IMR-90 (cell line): ENCODE data around the gene NFYB. TPM values are rescaled to one million over a fixed set of nuclear protein-coding genes. Genes with fewer than 3 reads are reported as not detected.

Experiments used
- ATAC-seq: fragments of 200-7000 bp; cut with Tn5 transposase; 2 replicates; pipeline ENCODE4 v1.9.1; 2020; ENCODE audit warnings: low read depth, mild to moderate bottlenecking, moderate library complexity
- BruUV-seq: library from RNA; stranded (reverse); fragments of 400-500 nt; replicated peaks from 2 replicates; lab custom pipeline; 2021; lab: Mats Ljungman, UMichigan
- CTCF ChIA-PET: fragments of 300-600 bp; formaldehyde crosslinking; extraction: SDS; loops from one replicate; lab custom pipeline; 2021; ENCODE audit warnings: antibody characterized with exemption; lab: Yijun Ruan, JAX
- POLR2A ChIA-PET: fragments of 300-600 bp; sonication (Branson Sonifier 250); formaldehyde crosslinking; loops from one replicate; lab custom pipeline; 2022; ENCODE audit warnings: antibody characterized with exemption; ENCODE audit not compliant: unreplicated experiment; lab: Charles Lee
- DNase-seq: peaks from one replicate; pipeline ENCODE4 v3.0.0; 2013
- H2AFZ ChIP-seq: replicated peaks from 2 replicates; pipeline ENCODE3; 2013; ENCODE audit warnings: low read length, mild to moderate bottlenecking; ENCODE audit not compliant: poor library complexity
- H2AK5ac ChIP-seq: 2 replicates; pipeline ENCODE4 v1.6.1; 2013; ENCODE audit warnings: low read depth, low read length, inconsistent platforms
- H2AK9ac ChIP-seq: replicated peaks from 2 replicates; pipeline ENCODE3; 2013; ENCODE audit warnings: mild to moderate bottlenecking, low read depth, low read length, moderate library complexity; ENCODE audit not compliant: poor library complexity
- H2BK120ac ChIP-seq: 2 replicates; pipeline ENCODE4 v1.6.1; 2013; ENCODE audit warnings: low read depth, low read length, inconsistent platforms
- H2BK15ac ChIP-seq: 3 replicates; pipeline ENCODE4 v1.6.1; 2013; ENCODE audit warnings: low read depth, low read length, inconsistent platforms
- H2BK20ac ChIP-seq: 2 replicates; pipeline ENCODE4 v1.6.1; 2013; ENCODE audit warnings: low read depth, mild to moderate bottlenecking, inconsistent platforms, low read length, moderate library complexity
- H2BK5ac ChIP-seq: 2 replicates; pipeline ENCODE4 v1.6.1; 2013; ENCODE audit warnings: mild to moderate bottlenecking, low read depth, low read length, inconsistent platforms; ENCODE audit not compliant: poor library complexity, severe bottlenecking
- H3K14ac ChIP-seq: replicated peaks from 2 replicates; pipeline ENCODE4 v1.6.1; 2013; ENCODE audit warnings: low read depth, low read length, inconsistent platforms
- H3K18ac ChIP-seq: 2 replicates; pipeline ENCODE4 v1.6.1; 2013; ENCODE audit warnings: low read depth, low read length, control low read depth
- H3K23ac ChIP-seq: 2 replicates; pipeline ENCODE4 v1.6.1; 2013; ENCODE audit warnings: low read depth, low read length, inconsistent platforms
- H3K27ac ChIP-seq: 2 replicates; pipeline ENCODE4 v1.5.1; 2013; ENCODE audit warnings: mild to moderate bottlenecking, control low read depth, low read length; ENCODE audit not compliant: insufficient read depth
- H3K27me3 ChIP-seq: 2 replicates; pipeline ENCODE4 v1.6.1; 2013; ENCODE audit warnings: low read length; ENCODE audit not compliant: control insufficient read depth, insufficient read depth
- H3K36me3 ChIP-seq: 2 replicates; pipeline ENCODE4 v1.6.1; 2013; ENCODE audit warnings: low read length, mixed read lengths; ENCODE audit not compliant: control insufficient read depth, insufficient read depth
- H3K4ac ChIP-seq: 2 replicates; pipeline ENCODE4 v1.6.1; 2013; ENCODE audit warnings: low read depth, low read length, inconsistent platforms
- H3K4me1 ChIP-seq: 2 replicates; pipeline ENCODE4 v1.6.1; 2013; ENCODE audit warnings: low read length, mixed read lengths; ENCODE audit not compliant: control insufficient read depth, insufficient read depth
- H3K4me2 ChIP-seq: 2 replicates; pipeline ENCODE4 v1.6.1; 2013; ENCODE audit warnings: low read depth, mild to moderate bottlenecking, control low read depth, low read length, moderate library complexity
- H3K4me3 ChIP-seq: 2 replicates; pipeline ENCODE4 v1.5.1; 2013; ENCODE audit warnings: low read depth, mild to moderate bottlenecking, control low read depth, low read length, moderate library complexity; ENCODE audit not compliant: insufficient read depth
- H3K56ac ChIP-seq: 2 replicates; pipeline ENCODE4 v1.6.1; 2013; ENCODE audit warnings: low read length, inconsistent platforms; ENCODE audit not compliant: insufficient read depth; ENCODE audit errors: extremely low read depth
- H3K79me1 ChIP-seq, 2 experiments: 2 replicates each; pipeline ENCODE4 v1.6.1; 2013; ENCODE audit warnings: low read length in 2 of 2, inconsistent platforms in 1 of 2, low read depth in 1 of 2
- H3K9ac ChIP-seq: 2 replicates; pipeline ENCODE4 v1.6.1; 2013; ENCODE audit warnings: low read depth, low read length, control low read depth
- H3K9me1 ChIP-seq: 2 replicates; pipeline ENCODE4 v1.6.1; 2013; ENCODE audit warnings: low read length, inconsistent platforms; ENCODE audit not compliant: insufficient read depth
- H3K9me3 ChIP-seq: 2 replicates; pipeline ENCODE4 v1.6.1; 2013; ENCODE audit warnings: low read length; ENCODE audit not compliant: control insufficient read depth, insufficient read depth
- H4K20me1 ChIP-seq: 2 replicates; pipeline ENCODE4 v1.6.1; 2013; ENCODE audit warnings: low read length, inconsistent platforms; ENCODE audit not compliant: insufficient read depth
- H4K5ac ChIP-seq: 2 replicates; pipeline ENCODE4 v1.6.1; 2013; ENCODE audit warnings: mild to moderate bottlenecking, low read depth, low read length, control low read depth
- H4K8ac ChIP-seq, 2 experiments: 2 replicates each; pipeline ENCODE4 v1.6.1; 2013; ENCODE audit warnings: low read depth in 2 of 2, low read length in 2 of 2, control low read depth in 1 of 2, inconsistent platforms in 1 of 2
- H4K91ac ChIP-seq: 2 replicates; pipeline ENCODE4 v1.6.1; 2013; ENCODE audit warnings: low read depth, low read length, inconsistent platforms; ENCODE audit not compliant: insufficient read depth
- CEBPB ChIP-seq: IDR thresholded peaks from 2 replicates; pipeline ENCODE4 v1.6.1; 2012; ENCODE audit warnings: low read depth, low read length, improper control_type of control experiment
- MAZ ChIP-seq: IDR thresholded peaks from 2 replicates; pipeline ENCODE4 v1.6.1; 2012; ENCODE audit warnings: low read depth, mild to moderate bottlenecking, low read length, improper control_type of control experiment, moderate library complexity, borderline replicate concordance
- WGBS, 2 experiments: methylation state at CpG; one replicate each; pipeline versions ENCODE4 v1.1.5 to v1.1.7; 2013; ENCODE audit warnings: missing lambda C conversion rate in 2 of 2; ENCODE audit not compliant: insufficient read length in 1 of 2; ENCODE audit errors: extremely low coverage in 2 of 2; 5-methylcytosine and 5-hydroxymethylcytosine counted together
- dilution Hi-C: fragments of 300-500 bp; cut with HindIII; formaldehyde crosslinking; loops from one replicate; pipeline ENCODE4 v1.14.3; 2018; ENCODE audit warnings: low sequenced_read_pairs; ENCODE audit not compliant: unreplicated experiment
- in situ Hi-C: fragments of 300-500 bp; cut with MboI; formaldehyde crosslinking; loops from 3 replicates; pipeline ENCODE4 v1.14.3; 2019; ENCODE audit warnings: low sequenced_read_pairs, inconsistent platforms, mixed read lengths
- intact Hi-C: fragments of 100-400 bp; cut with micrococcal nuclease; formaldehyde crosslinking; loops from 2 replicates; pipeline ENCODE4 v1.10.0; 2022
- polyA plus RNA-seq, 3 experiments: library from polyadenylated mRNA; depleted of rRNA; stranded (reverse); fragments of >200 nt; gene quantifications; 2 replicates each; pipeline ENCODE4 v1.2.3, GENCODE V29; 2012; ENCODE audit warnings: low replicate concordance in 1 of 3
- total RNA-seq: library from RNA; depleted of rRNA; stranded (reverse); fragments of >200 nt; gene quantifications from 2 replicates; pipeline ENCODE4 v1.2.3, GENCODE V29; 2012

NFYB gene
- total and polyA plus RNA-seq, 2 of the 4 experiments (the other 2 are of a cell fraction): 22.2 to 28.4 TPM

DNA sequence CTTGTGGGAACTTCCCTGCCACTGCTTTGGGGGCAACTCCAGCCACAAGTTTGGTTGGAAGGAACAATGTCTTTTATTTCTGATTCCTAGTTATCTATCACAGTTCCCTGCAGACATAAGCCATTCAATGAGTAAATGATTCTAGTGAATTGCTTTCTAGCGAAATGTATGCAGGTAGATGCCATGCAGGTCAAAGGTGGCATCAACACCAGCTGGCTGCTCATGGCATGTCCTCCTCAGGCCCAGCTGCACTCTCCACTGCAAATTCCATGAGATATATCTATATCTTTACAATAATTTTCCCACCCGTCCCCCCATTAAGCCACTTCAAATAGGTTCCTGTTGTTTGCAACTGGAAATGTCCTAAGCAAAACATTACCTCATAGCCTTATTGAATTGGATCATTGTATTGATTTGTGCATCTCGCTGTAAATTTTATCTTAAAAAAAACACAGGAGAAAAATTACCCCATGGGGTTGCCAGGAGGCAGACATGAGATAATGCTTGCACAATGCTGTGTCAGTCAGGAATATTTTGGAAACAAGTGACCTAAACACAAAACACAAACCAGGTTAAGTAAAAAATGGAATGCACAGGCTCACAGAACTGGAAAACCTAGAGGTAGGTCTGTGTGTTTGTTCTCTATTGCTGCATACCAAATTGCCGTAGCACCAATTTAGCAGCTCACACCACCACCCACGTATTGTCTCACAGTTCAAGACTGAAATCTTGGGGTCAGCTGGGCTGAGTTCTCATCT, 44.8 kb upstream of the NFYB start:
- Histone ChIP-seq H2BK5ac (peak overlapping the region; percentile 63), H3K4me3 (no peak overlapping the region), H3K14ac (peak overlapping the region; percentile 38), H2AK9ac (no peak overlapping the region), H3K9me1 (peaks cover 23% of the 10 kb centered on the region), H3K56ac (0 out of 2 replicates have a peak overlapping the region, but pooled peaks have one; percentile 22), H2BK120ac (peak overlapping the region; percentile 93), H2BK20ac (peak overlapping the region; percentile 92), H3K27me3 (no peaks in the 10 kb centered on the region), H3K36me3 (no peaks in the 10 kb centered on the region), H2AFZ (no peak overlapping the region), H3K9me3 (peaks cover 13% of the 10 kb centered on the region), H3K4me1 (peaks cover 27% of the 10 kb centered on the region), H4K8ac (peak overlapping the region; percentile 77 to 82; a peak in 3 of 4 replicates), H4K5ac (peak overlapping the region; percentile 53), H3K27ac (peak overlapping the region; percentile 77; the same call in 1 of the 2 replicates), H3K79me1 (peaks cover 0 to 3% of the 10 kb centered on the region in 2 experiments; a peak in 1 of 4 replicates), H3K4ac (peak overlapping the region; percentile 90), H2BK15ac (peak overlapping the region; percentile 94; the same call in 2 of the 3 replicates), H3K18ac (peak overlapping the region; percentile 92), H3K4me2 (0 out of 2 replicates have a peak overlapping the region, but pooled peaks have one; percentile 5), H3K23ac (peak overlapping the region; percentile 67), H4K91ac (peak overlapping the region; percentile 89), H2AK5ac (peak overlapping the region; percentile 74), H4K20me1 (no peaks in the 10 kb centered on the region), H3K9ac (no peak overlapping the region)
- no TSS peak for BruUV-seq
- WGBS, 2 experiments: no CpG with 5 or more reads among the region's 5 CpGs
- intact Hi-C loops: loop anchor here (10.0 kb wide), 1 partner anchor 128 kb away; the partner anchor contains the start of gene GLT8D2
- ChIA-PET CTCF (no interaction called here), POLR2A (no interaction called here)
- dilution Hi-C loops: no loop called here
- in situ Hi-C loops: loop anchor here (25.0 kb wide), 1 partner anchor 880 kb away; no protein-coding TSS in a partner anchor
- no peak for ATAC-seq
- TF ChIP-seq CEBPB (peak; percentile 8; the same call in 1 of the 2 replicates), MAZ (no peak)
- DNase-seq: no peak
